Measurements from ENCODE around the gene VEZT.

DNA sequence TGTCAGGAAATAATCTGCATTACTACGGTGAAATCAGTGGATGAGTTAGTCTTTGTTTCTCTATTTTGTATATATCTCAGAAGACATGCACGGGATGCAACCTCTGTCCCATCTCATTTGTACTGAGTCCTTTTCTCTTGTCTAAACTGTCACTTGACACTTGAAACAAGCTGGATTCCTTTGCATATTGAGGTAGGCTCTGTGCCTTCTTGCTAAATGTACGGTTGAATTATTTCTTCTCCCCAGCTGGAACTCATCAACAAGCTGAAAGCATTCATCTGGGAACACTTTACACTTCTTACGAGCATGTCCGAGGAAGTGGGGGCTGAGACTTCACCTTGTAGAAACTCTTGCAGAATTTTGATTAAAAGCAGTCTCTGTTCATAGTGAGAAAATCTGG is 119.5 kb downstream of the VEZT start:
- TF ChIP-seq, protein P1, sequence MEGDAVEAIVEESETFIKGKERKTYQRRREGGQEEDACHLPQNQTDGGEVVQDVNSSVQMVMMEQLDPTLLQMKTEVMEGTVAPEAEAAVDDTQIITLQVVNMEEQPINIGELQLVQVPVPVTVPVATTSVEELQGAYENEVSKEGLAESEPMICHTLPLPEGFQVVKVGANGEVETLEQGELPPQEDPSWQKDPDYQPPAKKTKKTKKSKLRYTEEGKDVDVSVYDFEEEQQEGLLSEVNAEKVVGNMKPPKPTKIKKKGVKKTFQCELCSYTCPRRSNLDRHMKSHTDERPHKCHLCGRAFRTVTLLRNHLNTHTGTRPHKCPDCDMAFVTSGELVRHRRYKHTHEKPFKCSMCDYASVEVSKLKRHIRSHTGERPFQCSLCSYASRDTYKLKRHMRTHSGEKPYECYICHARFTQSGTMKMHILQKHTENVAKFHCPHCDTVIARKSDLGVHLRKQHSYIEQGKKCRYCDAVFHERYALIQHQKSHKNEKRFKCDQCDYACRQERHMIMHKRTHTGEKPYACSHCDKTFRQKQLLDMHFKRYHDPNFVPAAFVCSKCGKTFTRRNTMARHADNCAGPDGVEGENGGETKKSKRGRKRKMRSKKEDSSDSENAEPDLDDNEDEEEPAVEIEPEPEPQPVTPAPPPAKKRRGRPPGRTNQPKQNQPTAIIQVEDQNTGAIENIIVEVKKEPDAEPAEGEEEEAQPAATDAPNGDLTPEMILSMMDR (conservative IDR thresholded peaks at IDR 0.05 in 1 of 2, IDR thresholded peaks at IDR 0.05 in 1 of 2; ENCODE audit: extremely low read depth in 1 of 2, insufficient read depth in 1 of 2, low read depth in 1 of 2, low read length in 2 of 2) = no peak
- TF ChIP-seq EZH2 (IDR thresholded peaks at IDR 0.05; ENCODE audit: borderline replicate concordance, low read length) = no peak
